Measurements from ENCODE around the gene RUNDC3A.

The RUNDC3A gene

GRCh38 chr17:44269535-44270240 is 38.7 kb upstream of the RUNDC3A start:
- Histone ChIP-seq H3K4me1 (no peaks in the 10 kb centered on the region), H3K27me3 (peaks cover 0 to 38% of the 10 kb centered on the region in 2 donors), H3K36me3 (no peaks in the 10 kb centered on the region), H3K4me3 (no peak overlapping the region), H3K9me3 (no peaks in the 10 kb centered on the region), H3K27ac (no peak overlapping the region)
- intact Hi-C loops (cut with DNase I; ENCODE audit: low total_unique reads) = no loop called here
- DNase-seq = no peak
- no peak for TF ChIP-seq CTCF (IDR thresholded peaks at IDR 0.05)

GRCh38 chr17:44272321-44272951 is 36.0 kb upstream of the RUNDC3A start:
- no peak for TF ChIP-seq CTCF (IDR thresholded peaks at IDR 0.05)
- H3K27ac ChIP-seq = no peak overlapping the region
- no peaks in the 10 kb centered on the region for H3K36me3 ChIP-seq
- intact Hi-C loops (cut with DNase I; ENCODE audit: low total_unique reads) = no loop called here
- H3K9me3 ChIP-seq = no peaks in the 10 kb centered on the region
- H3K4me3 ChIP-seq = no peak overlapping the region
- DNase-seq = no peak
- H3K27me3 ChIP-seq = peaks cover 0 to 37% of the 10 kb centered on the region in 2 donors
- H3K4me1 ChIP-seq = no peaks in the 10 kb centered on the region

GRCh38 chr17:44272954-44273353 is 35.4 kb upstream of the RUNDC3A start:
- Histone ChIP-seq H3K4me3 (no peak overlapping the region), H3K27me3 (peaks cover 0 to 32% of the 10 kb centered on the region in 2 donors), H3K9me3 (no peaks in the 10 kb centered on the region), H3K36me3 (no peaks in the 10 kb centered on the region), H3K4me1 (no peaks in the 10 kb centered on the region), H3K27ac (no peak overlapping the region)
- no peak for TF ChIP-seq CTCF (IDR thresholded peaks at IDR 0.05)
- no peak for DNase-seq
- intact Hi-C loops (cut with DNase I; ENCODE audit: low total_unique reads) = no loop called here

GRCh38 chr17:44273607-44274006 is 34.8 kb upstream of the RUNDC3A start:
- intact Hi-C loops (cut with DNase I; ENCODE audit: low total_unique reads) = no loop called here
- H3K4me1 ChIP-seq = no peaks in the 10 kb centered on the region
- H3K27ac ChIP-seq = no peak overlapping the region
- peaks cover 0 to 25% of the 10 kb centered on the region in 2 donors for H3K27me3 ChIP-seq
- H3K36me3 ChIP-seq = no peaks in the 10 kb centered on the region
- DNase-seq = no peak
- H3K4me3 ChIP-seq = no peak overlapping the region
- no peaks in the 10 kb centered on the region for H3K9me3 ChIP-seq
- no peak for TF ChIP-seq CTCF (IDR thresholded peaks at IDR 0.05)

GRCh38 chr17:44277976-44278375 is 30.4 kb upstream of the RUNDC3A start:
- Histone ChIP-seq H3K4me1 (peaks cover 0 to 9% (median 0%) of the 10 kb centered on the region in 4 donors), H3K27me3 (peaks cover 0 to 20% of the 10 kb centered on the region in 2 donors), H3K4me3 (no peak overlapping the region), H3K27ac (no peak overlapping the region), H3K36me3 (no peaks in the 10 kb centered on the region), H3K9me3 (no peaks in the 10 kb centered on the region)
- intact Hi-C loops (cut with DNase I; ENCODE audit: low total_unique reads) = no loop called here
- DNase-seq = no peak
- TF ChIP-seq CTCF (IDR thresholded peaks at IDR 0.05) = no peak

All from tibial artery (tissue), 4 donors.